Measurements from ENCODE around the gene DGCR2. TPM values are rescaled to one million over a fixed set of nuclear protein-coding genes. Genes with fewer than 3 reads are reported as not detected.
"Not testable (repeated sequence)": the region's sequence is repeated elsewhere in the genome, so short reads cannot be mapped to it uniquely, and the experiment has no call there.

DGCR2 gene
- total RNA-seq, 4 donors from 2014 or later = 44.1 to 76.5 (median 56.3) TPM

DNA sequence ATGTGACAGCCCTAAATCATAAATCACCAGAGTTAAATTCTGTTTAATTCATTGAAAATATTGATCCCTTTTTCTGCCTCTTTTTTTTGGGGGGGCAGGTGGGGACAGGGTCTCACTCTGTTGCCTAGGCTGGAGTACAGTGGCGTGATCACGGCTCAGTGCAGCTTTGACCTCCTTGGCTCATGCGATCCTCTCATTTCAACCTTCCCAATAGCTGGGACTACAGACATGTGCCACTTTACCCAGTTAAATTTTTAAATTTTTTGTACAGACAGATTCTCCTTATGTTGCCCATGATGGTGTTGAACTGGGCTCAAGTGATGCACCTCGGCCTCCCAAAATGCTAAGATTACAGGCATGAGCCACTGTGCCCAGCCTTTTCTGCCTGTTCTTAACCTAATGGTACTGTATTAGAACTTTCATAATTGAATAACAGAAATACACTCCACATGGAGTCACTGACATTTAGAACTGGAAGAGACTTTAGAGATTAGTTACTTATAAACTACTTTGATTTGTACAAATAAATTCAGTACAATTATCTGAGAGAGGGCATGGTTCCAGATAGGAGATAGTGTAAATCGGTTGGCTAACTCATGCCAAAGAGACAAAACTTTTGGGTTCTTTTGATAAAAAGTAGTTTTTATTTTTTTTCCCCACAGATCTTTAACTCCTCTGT lies 109.8 kb downstream of the DGCR2 start:
- TF ChIP-seq POLR2AphosphoS5 (IDR thresholded peaks at IDR 0.05) = no peak
- TF ChIP-seq, protein P1, sequence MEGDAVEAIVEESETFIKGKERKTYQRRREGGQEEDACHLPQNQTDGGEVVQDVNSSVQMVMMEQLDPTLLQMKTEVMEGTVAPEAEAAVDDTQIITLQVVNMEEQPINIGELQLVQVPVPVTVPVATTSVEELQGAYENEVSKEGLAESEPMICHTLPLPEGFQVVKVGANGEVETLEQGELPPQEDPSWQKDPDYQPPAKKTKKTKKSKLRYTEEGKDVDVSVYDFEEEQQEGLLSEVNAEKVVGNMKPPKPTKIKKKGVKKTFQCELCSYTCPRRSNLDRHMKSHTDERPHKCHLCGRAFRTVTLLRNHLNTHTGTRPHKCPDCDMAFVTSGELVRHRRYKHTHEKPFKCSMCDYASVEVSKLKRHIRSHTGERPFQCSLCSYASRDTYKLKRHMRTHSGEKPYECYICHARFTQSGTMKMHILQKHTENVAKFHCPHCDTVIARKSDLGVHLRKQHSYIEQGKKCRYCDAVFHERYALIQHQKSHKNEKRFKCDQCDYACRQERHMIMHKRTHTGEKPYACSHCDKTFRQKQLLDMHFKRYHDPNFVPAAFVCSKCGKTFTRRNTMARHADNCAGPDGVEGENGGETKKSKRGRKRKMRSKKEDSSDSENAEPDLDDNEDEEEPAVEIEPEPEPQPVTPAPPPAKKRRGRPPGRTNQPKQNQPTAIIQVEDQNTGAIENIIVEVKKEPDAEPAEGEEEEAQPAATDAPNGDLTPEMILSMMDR (IDR thresholded peaks at IDR 0.05) = no peak
- TF ChIP-seq POLR2A (IDR thresholded peaks at IDR 0.05) = no peak
- TF ChIP-seq EP300 (IDR thresholded peaks at IDR 0.05) = no peak
- no peaks in the 10 kb centered on the region for H3K4me1 ChIP-seq
- ATAC-seq = no peak
- no peaks in the 10 kb centered on the region for H3K36me3 ChIP-seq
- peaks cover 30% of the 10 kb centered on the region for H3K27me3 ChIP-seq
- H3K4me3 ChIP-seq = no peak overlapping the region
- no peaks in the 10 kb centered on the region for H3K9me3 ChIP-seq
- 54 to 71% methylated on average over 2 to 5 of the region's 5 CpGs for WGBS, 2 donors (ENCODE audit: low coverage in 1 of 2)
- no peak overlapping the region for H3K27ac ChIP-seq

DNA sequence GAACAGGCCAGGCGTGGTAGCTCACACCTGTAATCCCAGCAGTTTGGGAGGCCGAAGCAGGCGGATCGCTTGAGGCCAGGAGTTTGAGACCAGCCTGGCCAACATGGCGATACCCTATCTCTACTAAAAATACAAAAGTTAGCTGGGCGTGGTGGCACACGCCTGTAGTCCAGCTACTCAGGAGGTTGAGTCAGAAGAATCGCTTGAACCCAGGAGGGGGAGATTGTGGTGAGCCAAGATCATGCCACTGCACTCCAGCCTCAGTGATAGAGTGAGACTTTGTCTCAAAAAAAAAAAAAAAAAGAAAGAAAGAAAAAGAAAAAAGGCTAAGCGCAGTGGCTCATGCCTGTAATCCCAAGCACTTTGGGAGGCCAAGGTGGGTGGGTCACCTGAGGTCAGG lies 110.6 kb downstream of the DGCR2 start:
- H3K27ac ChIP-seq, H3K36me3 ChIP-seq, ATAC-seq, H3K4me1 ChIP-seq, H3K9me3 ChIP-seq, H3K4me3 ChIP-seq: not testable (repeated sequence)
- peaks cover 30% of the 10 kb centered on the region for H3K27me3 ChIP-seq
- WGBS, 2 donors (ENCODE audit: low coverage in 1 of 2) = 87% methylated on average over 8 to 9 of the region's 9 CpGs

DNA sequence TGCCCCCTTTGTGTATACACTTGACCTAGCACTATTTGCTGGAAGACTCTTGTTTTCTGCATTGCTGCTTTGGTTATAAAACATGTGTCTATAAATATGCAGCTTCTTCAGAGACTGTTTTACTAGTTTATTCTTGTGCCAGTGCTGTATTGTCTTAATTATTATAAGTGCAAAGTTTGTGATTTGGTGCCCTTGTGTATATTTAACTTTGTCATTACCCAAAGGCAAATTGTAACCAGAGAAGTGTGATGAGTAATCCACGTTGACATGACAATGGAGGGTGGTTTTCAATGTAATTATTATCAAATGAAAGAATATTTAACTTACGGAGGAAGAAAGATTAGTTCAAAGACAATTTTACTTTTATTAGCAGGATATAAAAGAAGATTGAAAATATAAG lies 111.1 kb downstream of the DGCR2 start:
- 33 to 62% methylated on average over 2 of the region's 2 CpGs for WGBS, 2 donors (ENCODE audit: low coverage in 1 of 2)
- peaks cover 33% of the 10 kb centered on the region for H3K27me3 ChIP-seq
- no peak overlapping the region for H3K27ac ChIP-seq
- H3K4me3 ChIP-seq = no peak overlapping the region
- no peaks in the 10 kb centered on the region for H3K4me1 ChIP-seq
- ATAC-seq = no peak
- no peaks in the 10 kb centered on the region for H3K9me3 ChIP-seq
- no peaks in the 10 kb centered on the region for H3K36me3 ChIP-seq
- TF ChIP-seq EP300 (IDR thresholded peaks at IDR 0.05) (no peak), POLR2AphosphoS5 (IDR thresholded peaks at IDR 0.05) (no peak), POLR2A (IDR thresholded peaks at IDR 0.05) (no peak)
- TF ChIP-seq, protein P1 (IDR thresholded peaks at IDR 0.05) = no peak

DNA sequence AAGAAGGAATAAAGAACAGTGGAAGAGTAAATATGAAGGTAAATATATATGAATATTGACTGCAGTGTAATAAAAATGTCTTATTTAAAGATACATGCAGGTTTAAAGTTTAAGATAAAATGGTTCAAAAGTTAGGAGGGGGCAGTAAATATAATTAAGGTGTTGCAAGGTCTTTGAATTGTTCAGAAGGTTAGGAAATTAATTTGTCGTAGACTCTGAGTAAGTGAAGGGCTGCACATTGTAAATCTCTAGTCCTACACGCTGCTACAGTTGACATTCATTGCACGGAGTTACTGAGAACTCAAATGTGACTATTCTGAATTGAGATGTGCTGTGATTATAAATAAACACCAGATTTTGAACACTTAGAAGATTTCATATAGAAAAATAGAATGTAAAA lies 116.3 kb downstream of the DGCR2 start:
- no peaks in the 10 kb centered on the region for H3K36me3 ChIP-seq
- H3K4me1 ChIP-seq = no peaks in the 10 kb centered on the region
- WGBS, 2 donors (ENCODE audit: low coverage in 1 of 2) = 81 to 88% methylated on average over 3 of the region's 3 CpGs
- ATAC-seq = no peak
- H3K27ac ChIP-seq = no peak overlapping the region
- H3K27me3 ChIP-seq = peaks cover 27% of the 10 kb centered on the region
- H3K9me3 ChIP-seq = no peaks in the 10 kb centered on the region
- no peak overlapping the region for H3K4me3 ChIP-seq
- TF ChIP-seq POLR2A (IDR thresholded peaks at IDR 0.05) = no peak
- no peak for TF ChIP-seq POLR2AphosphoS5 (IDR thresholded peaks at IDR 0.05)
- TF ChIP-seq, protein P1 (IDR thresholded peaks at IDR 0.05) = no peak
- TF ChIP-seq EP300 (IDR thresholded peaks at IDR 0.05) = no peak

DNA sequence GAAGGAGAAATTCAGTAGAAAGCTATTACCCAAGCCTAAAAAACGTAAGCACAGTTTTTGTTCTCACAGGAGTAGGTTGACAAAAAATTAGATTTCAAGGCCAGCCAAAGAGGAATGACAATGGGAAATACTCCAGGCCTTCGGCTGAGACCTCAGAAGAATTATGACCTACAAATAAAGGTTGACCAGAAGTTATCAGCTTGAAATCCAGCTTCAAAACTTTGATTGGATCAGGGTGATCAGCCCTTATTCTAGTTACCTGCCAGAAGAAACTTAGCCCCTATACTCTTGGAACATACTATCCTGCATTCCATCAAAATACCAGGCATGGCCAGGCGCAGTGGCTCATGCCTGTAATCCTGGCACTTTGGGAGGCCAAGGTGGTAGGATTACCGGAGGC lies 117.7 kb downstream of the DGCR2 start:
- Histone ChIP-seq H3K36me3 (no peaks in the 10 kb centered on the region), H3K4me1 (no peaks in the 10 kb centered on the region), H3K27ac (no peak overlapping the region), H3K9me3 (peaks cover 0 to 10% (median 0%) of the 10 kb centered on the region in 3 donors), H3K27me3 (peaks cover 20% of the 10 kb centered on the region), H3K4me3 (no peak overlapping the region)
- 59 to 81% methylated on average over 2 to 4 of the region's 4 CpGs for WGBS, 2 donors (ENCODE audit: low coverage in 1 of 2)
- TF ChIP-seq POLR2AphosphoS5 (IDR thresholded peaks at IDR 0.05) = no peak
- TF ChIP-seq POLR2A (IDR thresholded peaks at IDR 0.05) = no peak
- no peak for TF ChIP-seq EP300 (IDR thresholded peaks at IDR 0.05)
- TF ChIP-seq, protein P1 (IDR thresholded peaks at IDR 0.05) = no peak
- ATAC-seq = no peak
